ENCODE measurements around the gene PLEKHN1.
"Not testable (repeated sequence)": the region's sequence is repeated elsewhere in the genome, so short reads cannot be mapped to it uniquely, and the experiment has no call there.

Gene PLEKHN1

GRCh38 chr1:985126-985525 is 18.8 kb downstream of the PLEKHN1 start:
- no peaks in the 10 kb centered on the region for H3K36me3 ChIP-seq (ENCODE audit: control insufficient read depth in 2 of 2, insufficient read depth in 1 of 2, low read length in 2 of 2)
- ChIA-PET CTCF (interaction anchor here (0.6 to 4.0 kb wide), 19 partner anchors 8 to 306 kb away, joined by 3 to 53 read pairs (median 4); partner anchors contain the start of gene AGRN), POLR2A (interaction anchor here (0.8 to 1.2 kb wide), 2 partner anchors 9 to 19 kb away, joined by 3 read pairs; partner anchors contain the start of gene PLEKHN1)
- TF ChIP-seq ZNF658 (tag by site-specific recombination; IDR thresholded peaks at IDR 0.05), result no peak
- TF ChIP-seq TCF7L2 (IDR thresholded peaks at IDR 0.05; ENCODE audit: borderline replicate concordance, low read depth, low read length), result no peak
- no peak for TF ChIP-seq GLIS1 (tag by site-specific recombination; IDR thresholded peaks at IDR 0.05)
- no peak for TF ChIP-seq ZNF670 (tag by site-specific recombination; IDR thresholded peaks at IDR 0.05; ENCODE audit: low read depth)
- no peak for TF ChIP-seq GFI1B (tag by site-specific recombination; IDR thresholded peaks at IDR 0.05)
- TF ChIP-seq ZBTB8A (tag by site-specific recombination; IDR thresholded peaks at IDR 0.05), result no peak
- no peak for TF ChIP-seq ZNF768 (tag by site-specific recombination; IDR thresholded peaks at IDR 0.05)
- no peak for TF ChIP-seq ZNF629 (tag by site-specific recombination; IDR thresholded peaks at IDR 0.05)
- no peak for TF ChIP-seq GLI2 (tag by site-specific recombination; IDR thresholded peaks at IDR 0.05; ENCODE audit: borderline replicate concordance, low read depth)
- no peak for TF ChIP-seq ZNF133 (tag by site-specific recombination; IDR thresholded peaks at IDR 0.05)
- TF ChIP-seq ZNF426 (tag by site-specific recombination; IDR thresholded peaks at IDR 0.05), result no peak
- no peak for TF ChIP-seq ZNF596 (tag by site-specific recombination; IDR thresholded peaks at IDR 0.05)
- TF ChIP-seq GLIS2 (tag by site-specific recombination; IDR thresholded peaks at IDR 0.05), result no peak
- no peak for TF ChIP-seq PRDM1 (tag by site-specific recombination; IDR thresholded peaks at IDR 0.05)
- no peak for TF ChIP-seq PRDM2 (tag by site-specific recombination; IDR thresholded peaks at IDR 0.05; ENCODE audit: borderline replicate concordance)
- no peak for TF ChIP-seq ZNF747 (tag by site-specific recombination; IDR thresholded peaks at IDR 0.05)
- no peak overlapping the region for H3K4me3 ChIP-seq (ENCODE audit: low read depth, low read length)
- no peaks in the 10 kb centered on the region for H3K9me3 ChIP-seq (ENCODE audit: control insufficient read depth, insufficient read depth, low read depth, low read length)
- no peak overlapping the region for H3K27ac ChIP-seq (ENCODE audit: extremely low read depth, low read depth, low read length)
- H3K4me1 ChIP-seq (ENCODE audit: control insufficient read depth, insufficient read depth, low read length), result no peaks in the 10 kb centered on the region

- POLR2A ChIA-PET; H3K4me3 ChIP-seq (ENCODE audit: low read depth, low read length); H3K36me3 ChIP-seq (ENCODE audit: control insufficient read depth in 2 of 2, insufficient read depth in 1 of 2, low read length in 2 of 2); H3K9me3 ChIP-seq (ENCODE audit: control insufficient read depth, insufficient read depth, low read depth, low read length); H3K4me1 ChIP-seq (ENCODE audit: control insufficient read depth, insufficient read depth, low read length); H3K27ac ChIP-seq (ENCODE audit: extremely low read depth, low read depth, low read length): not testable (repeated sequence)
- CTCF ChIA-PET, result interaction anchor here (0.7 kb wide), 1 partner anchor 75 kb away, joined by 3 read pairs; no protein-coding TSS in a partner anchor
Measured at GRCh38 chr1:988061-988460, 21.8 kb downstream of the PLEKHN1 start.

GRCh38 chr1:991275-991674 is 25.0 kb downstream of the PLEKHN1 start:
- H3K27ac ChIP-seq (ENCODE audit: extremely low read depth, low read depth, low read length); H3K36me3 ChIP-seq (ENCODE audit: control insufficient read depth in 2 of 2, insufficient read depth in 1 of 2, low read length in 2 of 2); H3K9me3 ChIP-seq (ENCODE audit: control insufficient read depth, insufficient read depth, low read depth, low read length); POLR2A ChIA-PET; H3K4me3 ChIP-seq (ENCODE audit: low read depth, low read length); H3K4me1 ChIP-seq (ENCODE audit: control insufficient read depth, insufficient read depth, low read length): not testable (repeated sequence)
- CTCF ChIA-PET, result interaction anchor here (0.6 to 4.3 kb wide), 3 partner anchors 7 to 50 kb away, joined by 4 to 39 read pairs (median 5); no protein-coding TSS in a partner anchor

Data from HEK293 (cell line).